Suprapubic skin (tissue), 3 donors: ENCODE measurements around the gene FCRLA.
"Not testable (repeated sequence)": the region's sequence is repeated elsewhere in the genome, so short reads cannot be mapped to it uniquely, and the experiment has no call there.

ENCODE experiments used
- CTCF ChIP-seq, 2 donors: fragments of 200-600 bp in 1 of 2; fragments of 450-650 bp in 1 of 2; sonication (generic) in 1 of 2; IDR thresholded peaks; one replicate each; pipeline ENCODE4 v1.5.1; 2016 to 2019; ENCODE audit warnings: antibody characterized with exemption in 2 of 2, mild to moderate bottlenecking in 1 of 2, moderate library complexity in 1 of 2
- EP300 ChIP-seq: sonication (generic); formaldehyde crosslinking; IDR thresholded peaks from one replicate; pipeline ENCODE4 v1.6.1; 2017; ENCODE audit warnings: antibody characterized with exemption
- POLR2A ChIP-seq, 2 donors: fragments of 450-650 bp; IDR thresholded peaks; one replicate each; pipeline ENCODE4 v1.6.1; 2017; ENCODE audit warnings: antibody characterized with exemption in 2 of 2, mild to moderate bottlenecking in 2 of 2, moderate library complexity in 2 of 2

DNA sequence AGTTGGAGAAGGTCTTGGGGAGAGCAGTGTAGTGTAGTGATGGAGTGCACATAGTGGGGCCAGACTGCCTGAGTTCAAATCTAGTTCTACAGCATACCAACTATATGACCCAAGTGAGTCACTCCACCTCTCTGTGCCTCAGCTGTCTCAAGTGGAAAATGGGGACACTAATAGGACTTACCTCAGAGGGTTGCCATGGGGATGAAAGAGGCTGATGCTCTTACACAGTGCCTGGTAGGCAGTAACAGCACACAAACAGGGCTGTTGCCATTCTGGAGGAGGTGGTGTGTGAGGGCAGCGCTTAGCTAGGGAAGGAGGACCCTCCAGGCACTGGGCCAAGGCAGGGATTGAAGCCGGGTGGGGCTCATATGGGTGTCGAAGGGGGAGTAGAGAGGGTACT lies 32.6 kb upstream of the FCRLA start:
- TF ChIP-seq CTCF (IDR thresholded peaks at IDR 0.05); POLR2A (IDR thresholded peaks at IDR 0.05); EP300: not testable (repeated sequence)
